ENCODE results near the gene WFIKKN1.
"Not testable (repeated sequence)": the region's sequence is repeated elsewhere in the genome, so short reads cannot be mapped to it uniquely, and the experiment has no call there.

Gene WFIKKN1

DNA sequence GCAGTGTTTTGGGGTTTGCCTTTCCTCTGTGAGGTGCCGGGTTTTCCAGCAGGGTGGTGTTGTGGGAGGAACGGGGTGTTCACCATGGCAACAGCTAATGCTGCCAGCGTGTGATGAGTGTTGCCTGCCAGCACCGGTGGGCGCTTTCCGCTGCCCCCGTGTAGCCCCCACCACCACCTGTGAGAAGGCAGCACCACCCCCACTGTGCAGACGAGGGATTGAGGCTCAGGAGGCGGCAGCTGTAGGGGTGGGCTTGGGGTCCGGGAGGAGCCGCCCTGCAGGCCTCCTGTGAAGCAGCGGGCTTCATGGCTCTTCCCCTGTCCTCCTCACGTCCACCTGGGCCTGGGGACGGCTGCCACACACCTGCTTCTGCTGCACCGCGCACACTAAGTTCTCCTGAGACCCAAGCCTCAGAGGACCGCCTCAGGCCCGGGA, 35.7 kb upstream of the WFIKKN1 start:
- H2BK12ac ChIP-seq (ENCODE audit: low read length in 2 of 2), result no peak overlapping the region
- no peak overlapping the region for H2AK5ac ChIP-seq (ENCODE audit: low read length, severe bottlenecking)
- no peak for DNase-seq
- H3K27ac ChIP-seq (ENCODE audit: low read length, poor library complexity, severe bottlenecking), result no peak overlapping the region
- H4K8ac ChIP-seq (ENCODE audit: low read length), result no peak overlapping the region
- H3K4ac ChIP-seq (ENCODE audit: low read depth in 1 of 2, low read length in 2 of 2), result no peak overlapping the region
- H3K4me3 ChIP-seq (ENCODE audit: insufficient read depth in 1 of 2, low read depth in 1 of 2, low read length in 2 of 2), result no peak overlapping the region
- H3K36me3 ChIP-seq (ENCODE audit: control insufficient read depth in 1 of 2, insufficient read depth in 2 of 2, low read depth in 1 of 2, low read length in 2 of 2), result peaks cover 10 to 40% of the 10 kb centered on the region in 2 experiments
- no peak overlapping the region for H3K9ac ChIP-seq (ENCODE audit: low read length)
- no peak overlapping the region for H3K4me2 ChIP-seq (ENCODE audit: low read length, poor library complexity, severe bottlenecking)
- WGBS, result 97% methylated on average over 18 of the region's 18 CpGs
- no peak overlapping the region for H3K14ac ChIP-seq (ENCODE audit: low read length in 2 of 2)
- H3K79me1 ChIP-seq (replicated peaks; ENCODE audit: low read length, poor library complexity, severe bottlenecking), result peaks cover 46% of the 10 kb centered on the region
- H3K27me3 ChIP-seq (ENCODE audit: control insufficient read depth in 1 of 2, insufficient read depth in 1 of 2, low read length in 2 of 2), result no peaks in the 10 kb centered on the region
- H2BK15ac ChIP-seq (ENCODE audit: low read depth, poor library complexity, severe bottlenecking), result no peak overlapping the region
- no peak overlapping the region for H2AFZ ChIP-seq (ENCODE audit: low read depth, low read length)
- no peak overlapping the region for H3K18ac ChIP-seq (ENCODE audit: low read depth in 1 of 2, low read length in 2 of 2)
- H4K91ac ChIP-seq (ENCODE audit: low read length), result no peak overlapping the region
- H3K9me3 ChIP-seq (ENCODE audit: control insufficient read depth, low read length), result no peaks in the 10 kb centered on the region
- H3K4me1 ChIP-seq (ENCODE audit: control insufficient read depth, insufficient read depth, low read depth, low read length), result peaks cover 36% of the 10 kb centered on the region
- no peak overlapping the region for H2BK120ac ChIP-seq (ENCODE audit: low read depth, low read length)
- no peak overlapping the region for H3K23ac ChIP-seq (ENCODE audit: low read length in 2 of 2)
- no peak overlapping the region for H2BK5ac ChIP-seq (ENCODE audit: low read depth, low read length, poor library complexity, severe bottlenecking)

DNA sequence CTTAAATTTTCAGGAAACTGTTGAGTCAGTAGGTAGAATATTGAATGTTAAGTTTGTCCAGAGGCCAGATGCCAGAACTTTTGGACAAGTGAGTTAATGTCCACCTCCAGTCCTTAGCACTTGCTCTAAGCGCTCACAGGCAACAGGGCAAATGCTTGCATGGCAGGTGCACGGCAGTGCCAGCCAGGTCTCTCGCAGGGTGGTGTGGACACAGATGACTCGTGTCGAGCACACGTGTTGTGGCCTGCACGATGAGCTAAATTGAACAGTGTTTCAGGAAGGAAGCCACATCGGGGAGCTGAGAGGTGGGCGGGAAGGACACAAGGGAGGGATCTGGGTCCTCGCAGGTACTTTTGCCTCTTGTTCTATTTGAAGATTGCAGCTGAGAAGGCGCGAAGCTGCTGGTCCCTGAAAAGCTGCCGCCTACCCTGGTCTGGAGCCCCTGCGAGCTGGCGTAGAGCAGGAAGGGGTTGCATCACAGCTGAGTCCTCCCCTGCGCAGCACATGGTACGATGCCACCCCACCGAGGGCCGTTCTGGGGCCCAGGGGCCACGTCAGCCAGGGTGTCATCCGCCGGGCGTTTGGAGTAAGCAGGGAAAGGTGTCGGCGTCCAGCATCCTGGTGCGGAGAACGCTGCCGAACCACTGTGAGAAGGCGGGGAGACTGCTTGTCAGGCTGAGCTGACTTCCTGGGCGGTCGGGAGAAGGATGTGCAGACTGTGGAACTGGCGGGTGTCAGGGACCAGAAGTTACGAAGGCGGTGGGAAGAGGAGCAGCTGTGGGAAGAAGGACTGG, 34.6 kb upstream of the WFIKKN1 start:
- Histone ChIP-seq H3K27me3 (ENCODE audit: control insufficient read depth in 1 of 2, insufficient read depth in 1 of 2, low read length in 2 of 2) (no peaks in the 10 kb centered on the region), H3K4me1 (ENCODE audit: control insufficient read depth, insufficient read depth, low read depth, low read length) (peaks cover 28% of the 10 kb centered on the region), H3K14ac (ENCODE audit: low read length in 2 of 2) (no peak overlapping the region), H2BK120ac (ENCODE audit: low read depth, low read length) (no peak overlapping the region), H3K23ac (ENCODE audit: low read length in 2 of 2) (no peak overlapping the region), H3K36me3 (ENCODE audit: control insufficient read depth in 1 of 2, insufficient read depth in 2 of 2, low read depth in 1 of 2, low read length in 2 of 2) (peaks cover 11 to 40% of the 10 kb centered on the region in 2 experiments), H3K4me2 (ENCODE audit: low read length, poor library complexity, severe bottlenecking) (no peak overlapping the region), H3K27ac (ENCODE audit: low read length, poor library complexity, severe bottlenecking) (no peak overlapping the region), H3K4ac (ENCODE audit: low read depth in 1 of 2, low read length in 2 of 2) (no peak overlapping the region), H2AK5ac (ENCODE audit: low read length, severe bottlenecking) (no peak overlapping the region), H4K91ac (ENCODE audit: low read length) (peak overlapping the region; percentile 41), H2BK12ac (ENCODE audit: low read length in 2 of 2) (no peak overlapping the region), H3K4me3 (ENCODE audit: insufficient read depth in 1 of 2, low read depth in 1 of 2, low read length in 2 of 2) (no peak overlapping the region), H2BK5ac (ENCODE audit: low read depth, low read length, poor library complexity, severe bottlenecking) (no peak overlapping the region), H3K9ac (ENCODE audit: low read length) (no peak overlapping the region), H2BK15ac (ENCODE audit: low read depth, poor library complexity, severe bottlenecking) (no peak overlapping the region), H3K18ac (ENCODE audit: low read depth in 1 of 2, low read length in 2 of 2) (no peak overlapping the region), H3K9me3 (ENCODE audit: control insufficient read depth, low read length) (no peaks in the 10 kb centered on the region), H4K8ac (ENCODE audit: low read length) (no peak overlapping the region), H3K79me1 (replicated peaks; ENCODE audit: low read length, poor library complexity, severe bottlenecking) (peaks cover 40% of the 10 kb centered on the region), H2AFZ (ENCODE audit: low read depth, low read length) (no peak overlapping the region)
- DNase-seq, result no peak
- WGBS, result 96% methylated on average over 34 of the region's 34 CpGs

DNA sequence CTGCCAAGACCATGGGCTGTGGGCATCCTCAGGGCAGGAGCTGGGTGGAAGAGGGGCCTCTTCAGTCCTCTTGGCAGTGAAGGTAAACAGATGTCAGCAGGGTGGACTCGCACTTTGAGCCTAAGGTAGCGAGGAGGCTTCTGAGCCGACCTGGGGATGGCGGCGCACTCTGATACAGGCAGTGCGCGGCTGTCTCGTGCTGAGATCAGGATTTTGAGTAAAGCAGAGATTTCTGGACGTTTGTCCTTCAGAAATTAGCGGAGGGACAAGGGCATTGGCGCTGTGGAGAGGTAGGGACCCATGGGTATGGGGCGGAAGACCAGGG, 34.1 kb upstream of the WFIKKN1 start:
- Histone ChIP-seq H4K91ac (ENCODE audit: low read length) (no peak overlapping the region), H2BK12ac (ENCODE audit: low read length in 2 of 2) (no peak overlapping the region), H3K18ac (ENCODE audit: low read depth in 1 of 2, low read length in 2 of 2) (no peak overlapping the region), H3K9me3 (ENCODE audit: control insufficient read depth, low read length) (no peaks in the 10 kb centered on the region), H2AK5ac (ENCODE audit: low read length, severe bottlenecking) (no peak overlapping the region), H2BK120ac (ENCODE audit: low read depth, low read length) (no peak overlapping the region), H2BK15ac (ENCODE audit: low read depth, poor library complexity, severe bottlenecking) (no peak overlapping the region), H3K4me3 (ENCODE audit: insufficient read depth in 1 of 2, low read depth in 1 of 2, low read length in 2 of 2) (no peak overlapping the region), H2BK5ac (ENCODE audit: low read depth, low read length, poor library complexity, severe bottlenecking) (no peak overlapping the region), H3K4me2 (ENCODE audit: low read length, poor library complexity, severe bottlenecking) (no peak overlapping the region), H3K79me1 (replicated peaks; ENCODE audit: low read length, poor library complexity, severe bottlenecking) (peaks cover 43% of the 10 kb centered on the region), H3K36me3 (ENCODE audit: control insufficient read depth in 1 of 2, insufficient read depth in 2 of 2, low read depth in 1 of 2, low read length in 2 of 2) (peaks cover 11 to 40% of the 10 kb centered on the region in 2 experiments), H2AFZ (ENCODE audit: low read depth, low read length) (no peak overlapping the region), H3K27ac (ENCODE audit: low read length, poor library complexity, severe bottlenecking) (no peak overlapping the region), H4K8ac (ENCODE audit: low read length) (no peak overlapping the region), H3K14ac (ENCODE audit: low read length in 2 of 2) (no peak overlapping the region), H3K27me3 (ENCODE audit: control insufficient read depth in 1 of 2, insufficient read depth in 1 of 2, low read length in 2 of 2) (no peaks in the 10 kb centered on the region), H3K9ac (ENCODE audit: low read length) (no peak overlapping the region), H3K4me1 (ENCODE audit: control insufficient read depth, insufficient read depth, low read depth, low read length) (peaks cover 28% of the 10 kb centered on the region), H3K23ac (ENCODE audit: low read length in 2 of 2) (no peak overlapping the region), H3K4ac (ENCODE audit: low read depth in 1 of 2, low read length in 2 of 2) (no peak overlapping the region)
- over 99% methylated on average over 12 of the region's 12 CpGs for WGBS
- DNase-seq, result no peak

DNA sequence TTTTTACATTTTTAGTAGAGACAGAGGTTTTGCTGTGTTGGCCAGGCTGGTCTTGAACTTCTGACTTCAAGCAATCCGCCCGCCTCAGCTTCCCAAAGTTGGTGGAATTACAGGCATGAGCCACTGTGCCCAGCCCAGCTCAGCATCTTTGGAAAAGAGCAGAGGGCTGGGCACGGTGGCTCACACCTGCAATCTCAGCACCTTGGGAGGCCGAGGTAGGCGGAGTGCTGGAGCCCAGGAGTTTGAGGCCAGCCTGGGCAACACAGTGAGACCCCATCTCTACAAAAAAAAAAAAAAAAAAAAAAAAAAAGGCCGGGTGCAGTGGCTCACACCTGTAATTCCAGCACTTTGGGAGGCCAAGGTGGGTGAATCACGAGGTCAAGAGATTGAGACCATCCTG, 33.1 kb upstream of the WFIKKN1 start:
- not testable (repeated sequence) for H3K9me3 ChIP-seq (ENCODE audit: control insufficient read depth, low read length); H2AFZ ChIP-seq (ENCODE audit: low read depth, low read length); H2BK12ac ChIP-seq (ENCODE audit: low read length in 2 of 2); H3K23ac ChIP-seq (ENCODE audit: low read length in 2 of 2); H2BK5ac ChIP-seq (ENCODE audit: low read depth, low read length, poor library complexity, severe bottlenecking); H3K4me2 ChIP-seq (ENCODE audit: low read length, poor library complexity, severe bottlenecking); H4K91ac ChIP-seq (ENCODE audit: low read length); DNase-seq; H3K4ac ChIP-seq (ENCODE audit: low read depth in 1 of 2, low read length in 2 of 2); H3K18ac ChIP-seq (ENCODE audit: low read depth in 1 of 2, low read length in 2 of 2); H3K27me3 ChIP-seq (ENCODE audit: control insufficient read depth in 1 of 2, insufficient read depth in 1 of 2, low read length in 2 of 2); H2BK120ac ChIP-seq (ENCODE audit: low read depth, low read length); H3K27ac ChIP-seq (ENCODE audit: low read length, poor library complexity, severe bottlenecking); H3K4me3 ChIP-seq (ENCODE audit: insufficient read depth in 1 of 2, low read depth in 1 of 2, low read length in 2 of 2); H2BK15ac ChIP-seq (ENCODE audit: low read depth, poor library complexity, severe bottlenecking); H3K9ac ChIP-seq (ENCODE audit: low read length); H4K8ac ChIP-seq (ENCODE audit: low read length); H3K14ac ChIP-seq (ENCODE audit: low read length in 2 of 2); H2AK5ac ChIP-seq (ENCODE audit: low read length, severe bottlenecking)
- Histone ChIP-seq H3K36me3 (ENCODE audit: control insufficient read depth in 1 of 2, insufficient read depth in 2 of 2, low read depth in 1 of 2, low read length in 2 of 2) (peaks cover 11 to 35% of the 10 kb centered on the region in 2 experiments), H3K4me1 (ENCODE audit: control insufficient read depth, insufficient read depth, low read depth, low read length) (peaks cover 18% of the 10 kb centered on the region), H3K79me1 (replicated peaks; ENCODE audit: low read length, poor library complexity, severe bottlenecking) (peaks cover 35% of the 10 kb centered on the region)
- 95% methylated on average over 7 of the region's 7 CpGs for WGBS
